Measurements from ENCODE around the gene APBB1IP. TPM values are rescaled to one million over a fixed set of nuclear protein-coding genes. Genes with fewer than 3 reads are reported as not detected.
"Not testable (repeated sequence)": the region's sequence is repeated elsewhere in the genome, so short reads cannot be mapped to it uniquely, and the experiment has no call there.

Gene APBB1IP
- total RNA-seq, 1 donor from 2014 or later = 2.8 TPM

DNA sequence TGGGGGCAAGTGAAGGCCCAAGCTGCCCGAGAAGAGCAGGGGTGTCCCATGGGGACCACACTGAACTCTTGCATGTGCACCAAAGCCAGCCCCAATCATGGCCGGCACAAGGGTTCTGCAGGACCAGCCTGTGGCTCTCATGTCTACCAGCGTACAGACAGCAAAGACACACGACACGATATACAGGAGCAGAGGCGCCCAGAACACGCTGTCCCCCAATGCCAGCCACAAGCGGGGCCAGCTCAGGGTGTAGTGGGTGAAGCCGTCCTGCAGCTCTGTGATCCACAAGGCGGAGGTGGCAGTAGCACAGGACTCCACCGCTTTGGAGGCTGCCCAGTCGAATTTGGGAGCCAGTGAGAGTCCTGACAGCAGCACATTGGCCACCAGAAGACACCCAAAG is 150.5 kb downstream of the APBB1IP start:
- no peak for ATAC-seq
- DNase-seq = no peak
- intact Hi-C loops (cut with micrococcal nuclease) = no loop called here

DNA sequence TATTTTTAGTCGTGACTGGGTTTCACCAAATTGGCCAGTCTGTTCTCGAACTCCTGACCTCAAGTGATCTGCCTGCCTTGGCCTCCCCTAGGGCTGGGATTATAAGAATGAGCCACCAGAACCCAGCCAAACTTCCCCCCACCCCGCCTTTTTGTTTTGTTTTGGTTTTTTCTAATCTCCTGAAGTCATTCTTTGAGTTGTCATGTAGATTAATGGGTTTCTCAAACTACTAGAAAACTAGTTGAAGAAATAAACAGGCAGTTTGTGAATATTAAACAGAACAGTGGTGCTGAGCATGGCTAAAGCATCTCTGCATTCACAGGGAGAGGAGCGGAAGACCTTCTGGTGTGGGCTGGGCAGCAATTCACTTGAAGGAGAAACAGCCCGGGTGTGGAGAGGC is 151.7 kb downstream of the APBB1IP start:
- intact Hi-C loops (cut with micrococcal nuclease); ATAC-seq; DNase-seq: not testable (repeated sequence)

GRCh38 chr10:26593896-26594295 is 155.8 kb downstream of the APBB1IP start:
- ATAC-seq (no peak), DNase-seq (no peak)
- intact Hi-C loops (cut with micrococcal nuclease) = no loop called here

- intact Hi-C loops (cut with micrococcal nuclease); ATAC-seq; DNase-seq: not testable (repeated sequence)
These were observed 165.1 kb downstream of the APBB1IP start for GRCh38 chr10:26603283-26603682.

GRCh38 chr10:26604320-26605093 is 166.4 kb downstream of the APBB1IP start:
- intact Hi-C loops (cut with micrococcal nuclease); ATAC-seq; DNase-seq: not testable (repeated sequence)

- ATAC-seq; intact Hi-C loops (cut with micrococcal nuclease); DNase-seq: not testable (repeated sequence)
These were observed 168.3 kb downstream of the APBB1IP start for GRCh38 chr10:26606389-26606877.

- DNase-seq = no peak
- no peak for ATAC-seq
- intact Hi-C loops (cut with micrococcal nuclease) = no loop called here
These were observed 174.2 kb downstream of the APBB1IP start for GRCh38 chr10:26612151-26612915.

Other genes with a start within 250 kb of the APBB1IP start
- gene GAD2, start 221.6 kb upstream of the APBB1IP start, total RNA-seq = not detected